ENCODE measurements around the gene CEP83. TPM values are rescaled to one million over a fixed set of nuclear protein-coding genes. Genes with fewer than 3 reads are reported as not detected.
"Not testable (repeated sequence)": the region's sequence is repeated elsewhere in the genome, so short reads cannot be mapped to it uniquely, and the experiment has no call there.

Gene CEP83
- total RNA-seq, 1 donor from 2014 or later = 14.7 TPM

DNA sequence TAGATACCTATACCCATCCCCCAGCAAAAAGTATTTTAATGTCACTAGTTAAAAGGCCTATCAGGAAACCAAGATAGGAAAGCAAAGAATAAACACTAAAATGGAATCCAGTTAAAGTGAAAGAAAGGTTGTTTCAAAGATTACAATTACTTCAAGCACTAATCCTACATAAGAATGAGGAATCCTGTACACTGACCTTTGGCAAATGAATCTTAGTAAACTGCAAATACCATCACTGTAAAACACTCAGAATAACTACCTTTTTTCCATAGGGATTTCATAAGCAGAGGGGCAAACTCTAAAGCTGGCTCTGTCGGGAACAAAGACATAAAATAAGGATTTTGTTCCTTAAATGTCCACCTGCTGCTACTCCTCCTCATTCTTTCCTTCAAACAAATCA lies 25.9 kb downstream of the CEP83 start:
- DNase-seq (ENCODE audit: low read depth) = no peak

GRCh38 chr12:94430304-94430703 lies 29.4 kb downstream of the CEP83 start:
- DNase-seq (ENCODE audit: low read depth) = no peak

DNA sequence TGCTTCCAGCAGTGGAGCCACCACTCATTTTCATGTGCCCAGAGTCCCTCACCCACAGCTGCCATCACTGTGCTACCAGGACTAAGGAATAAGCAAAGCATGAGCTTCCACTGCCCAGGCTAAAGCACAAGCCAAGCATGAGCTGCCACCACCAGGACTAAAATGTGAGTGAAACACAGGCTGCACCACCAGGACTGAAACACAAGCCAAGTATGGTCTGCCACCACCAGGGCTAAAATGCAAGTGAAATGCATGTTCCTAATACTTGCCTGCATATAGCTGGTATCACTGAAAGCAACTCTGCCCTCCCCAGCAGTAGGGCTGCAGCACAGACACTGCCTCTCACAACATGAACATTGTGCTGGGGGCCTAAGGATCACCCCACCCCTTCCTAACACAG lies 30.0 kb downstream of the CEP83 start:
- DNase-seq (ENCODE audit: low read depth) = no peak

GRCh38 chr12:94429191-94429590 lies 30.5 kb downstream of the CEP83 start:
- DNase-seq (ENCODE audit: low read depth) = no peak

DNA sequence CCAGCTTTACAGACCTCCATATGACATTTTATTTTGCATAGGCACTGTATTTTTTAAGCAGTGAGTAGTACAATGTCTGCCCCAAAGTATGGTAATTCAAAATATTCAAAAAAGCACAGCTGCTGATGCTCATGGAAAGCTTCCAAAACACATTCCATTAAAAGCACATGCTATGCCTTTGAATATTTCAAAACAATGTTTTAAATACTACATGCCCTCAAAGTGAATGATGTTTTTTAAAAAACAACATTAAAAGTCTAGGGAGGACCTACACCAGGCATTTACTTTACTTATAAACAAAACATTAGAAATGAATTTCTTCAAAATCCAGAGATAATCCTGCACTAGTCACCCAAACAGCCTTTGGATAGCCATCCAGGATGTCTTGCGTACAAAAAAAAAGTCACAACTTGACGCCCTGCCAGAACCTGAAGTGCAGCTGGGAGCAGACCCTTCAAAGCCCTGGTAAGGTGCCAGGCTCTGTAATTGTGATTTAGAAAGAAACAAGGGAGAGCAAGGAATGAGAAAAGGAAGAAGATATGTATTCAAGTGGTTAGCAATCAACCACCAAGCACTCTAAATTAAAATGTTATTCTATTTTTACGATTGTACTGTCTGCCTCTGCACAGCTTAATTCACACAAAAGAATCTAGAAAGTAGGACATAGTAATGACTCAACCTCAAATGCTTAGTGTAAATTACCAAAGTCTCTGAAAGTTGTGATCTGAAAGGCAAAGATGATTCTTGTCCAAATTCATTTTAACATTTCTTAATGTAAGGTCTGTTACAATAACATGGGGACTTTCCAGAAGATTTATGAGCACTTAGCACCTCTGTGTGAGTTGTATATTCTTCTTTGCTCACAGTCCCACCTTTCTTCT lies 31.9 kb downstream of the CEP83 start:
- DNase-seq (ENCODE audit: low read depth) = peak; percentile 90

- no peak for DNase-seq (ENCODE audit: low read depth)
These were observed 33.6 kb downstream of the CEP83 start for GRCh38 chr12:94426049-94426448.

GRCh38 chr12:94424830-94425229 lies 34.8 kb downstream of the CEP83 start:
- DNase-seq (ENCODE audit: low read depth) = not testable (repeated sequence)

GRCh38 chr12:94421868-94422740 lies 37.6 kb downstream of the CEP83 start:
- DNase-seq (ENCODE audit: low read depth) = no peak

DNA sequence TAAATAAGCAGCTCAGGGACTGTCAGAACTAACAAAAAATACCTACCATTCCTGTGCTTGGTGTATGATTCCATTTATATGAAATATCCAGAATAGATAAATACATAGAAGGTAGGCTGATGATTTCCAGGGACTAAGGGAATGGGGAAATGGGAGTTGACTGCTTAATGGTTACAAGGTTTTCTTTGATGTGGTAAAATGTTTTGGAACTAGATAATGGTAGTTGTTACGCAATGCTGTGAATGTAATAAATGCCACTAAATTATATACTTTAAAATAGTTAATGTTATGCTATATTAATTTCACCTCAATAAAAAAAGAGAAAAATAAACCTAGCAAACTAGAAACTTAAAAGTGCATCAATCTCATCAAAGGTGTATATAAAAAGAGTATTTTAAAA lies 41.1 kb downstream of the CEP83 start:
- no peak for DNase-seq (ENCODE audit: low read depth)

GRCh38 chr12:94416613-94417012 lies 43.1 kb downstream of the CEP83 start:
- DNase-seq (ENCODE audit: low read depth) = no peak

GRCh38 chr12:94415066-94415465 lies 44.6 kb downstream of the CEP83 start:
- no peak for DNase-seq (ENCODE audit: low read depth)

GRCh38 chr12:94405413-94406116 lies 54.1 kb downstream of the CEP83 start:
- DNase-seq (ENCODE audit: low read depth) = no peak

GRCh38 chr12:94404854-94405253 lies 54.8 kb downstream of the CEP83 start:
- DNase-seq (ENCODE audit: low read depth) = peak; percentile 20

DNA sequence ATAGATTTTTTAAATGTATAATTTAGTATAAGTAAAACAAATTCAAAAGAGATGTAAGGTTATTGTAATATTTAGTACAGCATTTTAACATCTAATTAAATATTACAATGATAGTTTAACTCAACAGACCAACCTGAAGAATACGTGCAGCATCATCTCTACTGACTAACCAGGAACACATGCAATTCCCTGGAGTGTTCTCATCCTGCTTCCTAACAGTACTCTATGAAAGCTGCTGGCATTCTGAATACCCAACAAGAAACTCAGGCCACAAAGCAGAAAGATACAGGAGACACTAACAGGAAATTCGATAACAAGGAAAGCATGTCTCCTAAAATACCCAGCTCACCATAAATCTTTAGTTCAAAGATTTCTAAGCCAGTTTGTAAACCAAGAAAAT lies 58.3 kb downstream of the CEP83 start:
- peak; percentile 29 for DNase-seq (ENCODE audit: low read depth)

DNA sequence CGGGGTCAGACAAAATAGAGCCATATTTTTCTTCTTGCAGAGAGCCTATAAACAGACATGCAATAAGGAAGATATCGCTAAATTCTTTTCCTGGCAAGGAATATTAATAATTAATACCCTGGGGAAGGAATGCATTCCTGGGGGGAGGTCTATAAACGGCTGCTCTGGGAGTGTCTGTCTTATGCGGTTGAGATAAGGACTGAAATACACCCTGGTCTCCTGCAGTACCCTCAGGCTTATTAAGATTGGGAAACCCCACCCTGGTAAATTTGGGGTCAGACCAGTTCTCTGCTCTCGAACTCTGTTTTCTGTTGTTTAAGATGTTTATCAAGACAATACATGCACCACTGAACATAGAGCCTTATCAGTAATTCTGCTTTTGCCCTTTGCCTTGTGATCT lies 61.0 kb downstream of the CEP83 start:
- not testable (repeated sequence) for DNase-seq (ENCODE audit: low read depth)

- DNase-seq (ENCODE audit: low read depth) = no peak
These were observed 62.3 kb downstream of the CEP83 start for GRCh38 chr12:94397401-94397800.

DNA sequence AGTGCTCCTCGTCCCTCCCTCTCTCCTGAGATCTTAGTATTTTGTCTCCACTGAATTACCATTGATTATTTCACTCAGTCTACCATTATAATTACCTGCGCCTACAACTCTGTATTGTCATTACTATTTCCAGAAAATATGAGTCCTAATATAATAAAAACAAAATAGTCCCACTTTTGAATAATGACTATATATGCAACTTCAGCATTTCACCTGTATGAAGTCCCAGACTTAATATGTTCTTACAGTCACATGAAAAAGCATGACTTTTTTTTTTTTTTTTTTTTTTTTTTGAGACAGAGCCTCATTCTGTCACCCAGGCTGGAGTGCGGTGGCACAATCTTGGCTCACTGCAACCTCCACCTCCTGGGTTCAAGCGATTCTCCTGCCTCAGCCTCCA lies 63.7 kb downstream of the CEP83 start:
- DNase-seq (ENCODE audit: low read depth) = not testable (repeated sequence)

DNA sequence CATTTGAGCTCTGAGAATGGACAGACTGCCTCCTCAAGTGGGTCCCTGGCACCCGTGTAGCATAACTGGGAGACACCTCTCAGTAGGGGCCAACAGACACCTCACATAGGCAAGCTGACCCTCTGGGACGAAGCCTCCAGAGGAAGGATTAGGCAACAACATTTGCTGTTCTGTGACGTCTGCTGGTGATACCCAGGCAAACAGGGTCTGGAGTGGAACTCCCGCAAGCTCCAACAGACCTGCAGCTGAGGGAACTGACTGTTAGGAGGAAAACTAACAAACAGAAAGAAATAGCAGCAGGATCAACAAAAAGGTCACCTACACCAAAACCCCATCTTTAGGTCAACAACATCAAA lies 69.6 kb downstream of the CEP83 start:
- no peak for DNase-seq (ENCODE audit: low read depth)

- DNase-seq (ENCODE audit: low read depth) = not testable (repeated sequence)
These were observed 70.1 kb downstream of the CEP83 start for GRCh38 chr12:94389482-94390129.

- peak; percentile 16 for DNase-seq (ENCODE audit: low read depth)
These were observed 73.2 kb downstream of the CEP83 start for GRCh38 chr12:94386422-94386821.

DNA sequence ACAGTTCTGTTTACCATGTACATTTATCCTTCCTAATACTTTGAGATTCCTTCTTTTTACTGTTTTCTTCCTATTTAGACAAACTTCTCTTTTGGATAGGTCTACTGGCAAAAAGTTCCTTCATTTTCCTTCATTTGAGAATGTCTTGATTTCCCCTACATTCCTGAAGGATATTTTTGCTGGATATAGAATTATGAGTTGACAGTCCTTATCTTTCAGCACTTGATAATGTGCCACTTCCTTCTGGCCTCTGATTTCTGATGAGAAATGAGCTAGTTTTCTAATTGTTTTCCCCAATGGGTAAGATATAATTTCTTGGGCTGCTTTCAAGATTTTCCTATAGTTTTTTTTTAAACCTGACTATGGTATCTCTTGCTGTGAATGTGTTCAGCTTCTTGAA lies 75.6 kb downstream of the CEP83 start:
- DNase-seq (ENCODE audit: low read depth) = no peak
